ENCODE measurements around the gene RHOXF1.
"Not testable (repeated sequence)": the region's sequence is repeated elsewhere in the genome, so short reads cannot be mapped to it uniquely, and the experiment has no call there.

RHOXF1 gene

GRCh38 chrX:120115438-120115963, at the start of gene RHOXF1:
RHOXF1 (minus strand) TSS chrX:120115913; CDS start chrX:120115862, 51 bp downstream.
- DNase-seq (ENCODE audit: low read depth in 2 of 2) = no peak

GRCh38 chrX:120159086-120159485, 43.4 kb upstream of the RHOXF1 start:
- not testable (repeated sequence) for DNase-seq (ENCODE audit: low read depth in 2 of 2)

- not testable (repeated sequence) for DNase-seq (ENCODE audit: low read depth in 2 of 2)
These were observed 42.6 kb upstream of the RHOXF1 start, which contains the start of gene RHOXF2 for GRCh38 chrX:120158313-120158712. RHOXF2 (plus strand) TSS chrX:120158613; CDS start chrX:120158751, 138 bp downstream.

- DNase-seq (ENCODE audit: low read depth in 2 of 2) = not testable (repeated sequence)
These were observed 34.5 kb upstream of the RHOXF1 start for GRCh38 chrX:120150109-120150744.

- DNase-seq (ENCODE audit: low read depth in 2 of 2) = no peak
These were observed 31.8 kb upstream of the RHOXF1 start for GRCh38 chrX:120147537-120147936.

- DNase-seq (ENCODE audit: low read depth in 2 of 2) = not testable (repeated sequence)
These were observed 30.6 kb upstream of the RHOXF1 start for GRCh38 chrX:120146323-120146722.

- no peak for DNase-seq (ENCODE audit: low read depth in 2 of 2)
These were observed 29.7 kb upstream of the RHOXF1 start for GRCh38 chrX:120145295-120145925.

- DNase-seq (ENCODE audit: low read depth in 2 of 2) = no peak
These were observed 28.6 kb upstream of the RHOXF1 start for GRCh38 chrX:120144178-120144844.

- no peak for DNase-seq (ENCODE audit: low read depth in 2 of 2)
These were observed 24.7 kb upstream of the RHOXF1 start for GRCh38 chrX:120140293-120140981.

- no peak for DNase-seq (ENCODE audit: low read depth in 2 of 2)
These were observed 21.7 kb upstream of the RHOXF1 start for GRCh38 chrX:120137439-120137838.

GRCh38 chrX:120136840-120137239, 21.1 kb upstream of the RHOXF1 start:
- no peak for DNase-seq (ENCODE audit: low read depth in 2 of 2)

GRCh38 chrX:120136128-120136527, 20.4 kb upstream of the RHOXF1 start:
- DNase-seq (ENCODE audit: low read depth in 2 of 2) = no peak

GRCh38 chrX:120128306-120128846, 12.7 kb upstream of the RHOXF1 start:
- not testable (repeated sequence) for DNase-seq (ENCODE audit: low read depth in 2 of 2)

- DNase-seq (ENCODE audit: low read depth in 2 of 2) = no peak
These were observed 9.7 kb upstream of the RHOXF1 start for GRCh38 chrX:120125444-120125843.

GRCh38 chrX:120120223-120120622, 4.5 kb upstream of the RHOXF1 start:
- DNase-seq (ENCODE audit: low read depth in 2 of 2) = no peak

- DNase-seq (ENCODE audit: low read depth in 2 of 2) = no peak
These were observed 4.1 kb downstream of the RHOXF1 start for GRCh38 chrX:120111611-120112010.

- no peak for DNase-seq (ENCODE audit: low read depth in 2 of 2)
These were observed 6.3 kb downstream of the RHOXF1 start for GRCh38 chrX:120109378-120109777.

- not testable (repeated sequence) for DNase-seq (ENCODE audit: low read depth in 2 of 2)
These were observed 11.0 kb downstream of the RHOXF1 start for GRCh38 chrX:120104707-120105106.

- not testable (repeated sequence) for DNase-seq (ENCODE audit: low read depth in 2 of 2)
These were observed 14.7 kb downstream of the RHOXF1 start for GRCh38 chrX:120101057-120101456.

- no peak for DNase-seq (ENCODE audit: low read depth in 2 of 2)
These were observed 25.5 kb downstream of the RHOXF1 start for GRCh38 chrX:120090208-120090607.

GRCh38 chrX:120087289-120088017, 28.3 kb downstream of the RHOXF1 start:
- no peak for DNase-seq (ENCODE audit: low read depth in 2 of 2)

All from stimulated activated CD8-positive, alpha-beta memory T cell treated with anti-CD3 and anti-CD28 coated beads, Interleukin-15, amount 100 ng/mL, for 4 hours (primary cell).